ENCODE results near the gene POP7.

POP7 gene

GRCh38 chr7:100681491-100682227 is 24.3 kb upstream of the POP7 start:
- no peaks in the 10 kb centered on the region for H4K20me1 ChIP-seq (ENCODE audit: insufficient read depth)
- H3K9ac ChIP-seq, result no peak overlapping the region
- H3K27ac ChIP-seq, result no peak overlapping the region
- no peak for TF ChIP-seq CTCF (conservative IDR thresholded peaks at IDR 0.05; ENCODE audit: low read depth, low read length)
- H3K36me3 ChIP-seq (ENCODE audit: insufficient read depth), result peaks cover 3% of the 10 kb centered on the region; the same call in 1 of the 2 replicates
- no peak overlapping the region for H2AFZ ChIP-seq (ENCODE audit: low read depth)
- H3K4me2 ChIP-seq, result no peak overlapping the region
- H3K79me2 ChIP-seq (ENCODE audit: insufficient read depth, low read depth), result peaks cover 6% of the 10 kb centered on the region; the same call in 1 of the 2 replicates
- no peaks in the 10 kb centered on the region for H3K27me3 ChIP-seq (ENCODE audit: insufficient read depth, low read depth)
- H3K4me3 ChIP-seq (IDR thresholded peaks at IDR 0.05; ENCODE audit: insufficient read depth, low read depth, low read length), result no peak overlapping the region
- H3K4me1 ChIP-seq (ENCODE audit: low read depth, poor library complexity, severe bottlenecking), result peaks cover 5% of the 10 kb centered on the region

- H3K4me2 ChIP-seq, result no peak overlapping the region
- no peak overlapping the region for H2AFZ ChIP-seq (ENCODE audit: low read depth)
- no peaks in the 10 kb centered on the region for H4K20me1 ChIP-seq (ENCODE audit: insufficient read depth)
- TF ChIP-seq CTCF (conservative IDR thresholded peaks at IDR 0.05; ENCODE audit: low read depth, low read length), result no peak
- no peak overlapping the region for H3K4me3 ChIP-seq (IDR thresholded peaks at IDR 0.05; ENCODE audit: insufficient read depth, low read depth, low read length)
- H3K27me3 ChIP-seq (ENCODE audit: insufficient read depth, low read depth), result no peaks in the 10 kb centered on the region
- H3K4me1 ChIP-seq (ENCODE audit: low read depth, poor library complexity, severe bottlenecking), result peaks cover 4% of the 10 kb centered on the region
- H3K79me2 ChIP-seq (ENCODE audit: insufficient read depth, low read depth), result 0 out of 2 replicates have a peak, but pooled peaks cover under 1% of the 10 kb centered on the region
- no peak overlapping the region for H3K27ac ChIP-seq
- H3K9ac ChIP-seq, result no peak overlapping the region
- peaks cover 3% of the 10 kb centered on the region; the same call in 1 of the 2 replicates for H3K36me3 ChIP-seq (ENCODE audit: insufficient read depth)
These were observed 23.6 kb upstream of the POP7 start for GRCh38 chr7:100682228-100682741.

- no peak overlapping the region for H3K9ac ChIP-seq
- H2AFZ ChIP-seq (ENCODE audit: low read depth), result no peak overlapping the region
- peaks cover 3% of the 10 kb centered on the region; the same call in 1 of the 2 replicates for H3K36me3 ChIP-seq (ENCODE audit: insufficient read depth)
- H3K4me2 ChIP-seq, result no peak overlapping the region
- H3K4me3 ChIP-seq (IDR thresholded peaks at IDR 0.05; ENCODE audit: insufficient read depth, low read depth, low read length), result no peak overlapping the region
- TF ChIP-seq CTCF (conservative IDR thresholded peaks at IDR 0.05; ENCODE audit: low read depth, low read length), result no peak
- peaks cover 4% of the 10 kb centered on the region for H3K4me1 ChIP-seq (ENCODE audit: low read depth, poor library complexity, severe bottlenecking)
- H3K79me2 ChIP-seq (ENCODE audit: insufficient read depth, low read depth), result no peaks in the 10 kb centered on the region
- no peaks in the 10 kb centered on the region for H4K20me1 ChIP-seq (ENCODE audit: insufficient read depth)
- H3K27ac ChIP-seq, result no peak overlapping the region
- H3K27me3 ChIP-seq (ENCODE audit: insufficient read depth, low read depth), result no peaks in the 10 kb centered on the region
These were observed 22.8 kb upstream of the POP7 start for GRCh38 chr7:100682991-100683658.

- H3K27ac ChIP-seq, result no peak overlapping the region
- peaks cover 3% of the 10 kb centered on the region; the same call in 1 of the 2 replicates for H3K36me3 ChIP-seq (ENCODE audit: insufficient read depth)
- peaks cover 4% of the 10 kb centered on the region for H3K4me1 ChIP-seq (ENCODE audit: low read depth, poor library complexity, severe bottlenecking)
- H3K4me3 ChIP-seq (IDR thresholded peaks at IDR 0.05; ENCODE audit: insufficient read depth, low read depth, low read length), result no peak overlapping the region
- H4K20me1 ChIP-seq (ENCODE audit: insufficient read depth), result no peaks in the 10 kb centered on the region
- no peak for TF ChIP-seq CTCF (conservative IDR thresholded peaks at IDR 0.05; ENCODE audit: low read depth, low read length)
- no peak overlapping the region for H3K4me2 ChIP-seq
- peaks cover 6% of the 10 kb centered on the region; the same call in 1 of the 2 replicates for H3K79me2 ChIP-seq (ENCODE audit: insufficient read depth, low read depth)
- H3K9ac ChIP-seq, result no peak overlapping the region
- H3K27me3 ChIP-seq (ENCODE audit: insufficient read depth, low read depth), result no peaks in the 10 kb centered on the region
- H2AFZ ChIP-seq (ENCODE audit: low read depth), result no peak overlapping the region
These were observed 22.0 kb upstream of the POP7 start for GRCh38 chr7:100683659-100684533.
